NCI-H1436 (cell line): ENCODE data around the gene CLDN19.
"Not testable (repeated sequence)": the region's sequence is repeated elsewhere in the genome, so short reads cannot be mapped to it uniquely, and the experiment has no call there.

Experiments
- DNase-seq: peaks from one replicate; lab custom pipeline; 2025; lab: John Stamatoyannopoulos, UW

The CLDN19 gene

DNA sequence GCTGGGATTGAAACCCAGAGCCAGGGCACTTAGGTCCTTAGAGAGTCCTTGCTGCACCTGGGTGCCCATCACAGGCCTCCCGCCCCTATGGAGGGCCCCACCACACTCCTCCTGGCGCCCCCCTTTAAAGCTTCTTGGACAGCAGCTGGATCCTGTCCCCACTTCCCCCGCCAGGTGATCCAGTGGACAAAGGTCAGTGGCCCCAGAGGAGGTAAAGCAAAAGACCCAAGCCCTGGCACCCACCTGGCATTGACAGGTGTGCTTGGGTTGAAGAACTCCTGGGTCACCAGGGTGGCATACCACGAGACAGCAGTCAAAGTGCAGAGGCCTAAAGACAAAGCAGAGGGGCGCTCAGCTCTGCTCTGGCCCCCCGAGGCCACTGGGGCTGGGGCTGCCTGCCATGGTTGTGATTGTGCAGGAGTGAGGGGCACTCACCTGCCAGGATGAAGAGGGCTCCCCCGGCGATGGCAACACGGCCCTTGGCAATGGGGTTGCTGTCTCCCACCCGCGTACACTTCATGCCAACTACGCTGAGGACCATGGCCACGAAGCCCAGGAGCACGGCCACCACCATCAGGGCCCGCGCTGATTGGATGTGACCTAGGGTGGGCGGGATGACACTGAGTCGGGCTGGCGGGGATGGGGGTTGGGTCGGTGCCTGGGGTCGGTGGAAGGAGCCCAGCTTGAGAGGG is 1.9 kb downstream of the CLDN19 start:
- DNase-seq = no peak

DNA sequence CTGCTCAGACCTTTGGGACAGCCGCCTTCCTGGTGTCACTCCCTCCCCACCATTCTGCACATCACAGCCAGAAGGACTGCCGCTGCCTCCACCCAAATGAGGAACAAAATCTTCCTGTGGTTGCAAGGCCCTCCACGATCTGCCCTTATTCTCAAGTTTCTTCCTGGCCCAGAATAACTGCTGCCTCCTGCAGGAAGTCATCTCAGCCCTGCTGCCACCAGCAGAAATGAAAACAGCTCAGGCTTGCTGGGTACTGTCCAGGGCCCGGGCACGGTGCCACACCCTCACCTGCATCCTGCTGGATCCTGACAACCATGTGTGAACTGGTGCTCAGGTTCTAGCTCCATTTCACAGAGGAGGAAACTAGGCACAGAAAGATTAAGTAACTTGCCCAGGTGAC is 2.8 kb downstream of the CLDN19 start:
- no peak for DNase-seq

DNA sequence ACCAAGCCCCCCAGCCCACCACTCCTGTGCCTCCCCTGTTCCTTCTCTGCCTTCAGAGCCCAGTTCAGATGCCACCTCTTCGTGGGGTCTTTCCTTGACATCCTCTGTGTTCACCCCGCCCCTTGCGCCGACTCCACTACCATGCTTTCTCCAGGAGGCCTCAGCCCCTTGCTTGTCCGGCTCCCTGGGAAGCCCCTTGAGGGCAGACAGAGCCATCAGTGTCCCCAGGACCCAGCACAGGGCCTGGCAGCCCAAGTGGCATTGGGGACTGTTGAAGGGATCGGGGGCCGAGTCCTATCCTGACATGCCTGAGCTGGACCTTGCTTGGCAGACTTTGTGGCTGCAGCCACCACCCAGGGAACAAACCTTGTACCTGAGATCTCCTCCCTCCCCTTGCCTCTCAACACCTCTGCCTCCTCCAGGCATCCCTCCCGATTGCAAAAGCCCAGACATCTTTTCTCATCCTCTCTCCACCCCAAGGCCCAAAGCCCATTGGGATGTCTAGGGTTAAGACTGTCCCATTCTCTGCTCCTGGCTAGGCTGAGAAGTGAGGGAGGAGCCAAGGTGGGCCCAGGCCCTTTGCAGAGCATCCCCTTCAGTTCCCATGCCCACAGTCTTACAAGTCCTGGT is 3.4 kb downstream of the CLDN19 start:
- no peak for DNase-seq

DNA sequence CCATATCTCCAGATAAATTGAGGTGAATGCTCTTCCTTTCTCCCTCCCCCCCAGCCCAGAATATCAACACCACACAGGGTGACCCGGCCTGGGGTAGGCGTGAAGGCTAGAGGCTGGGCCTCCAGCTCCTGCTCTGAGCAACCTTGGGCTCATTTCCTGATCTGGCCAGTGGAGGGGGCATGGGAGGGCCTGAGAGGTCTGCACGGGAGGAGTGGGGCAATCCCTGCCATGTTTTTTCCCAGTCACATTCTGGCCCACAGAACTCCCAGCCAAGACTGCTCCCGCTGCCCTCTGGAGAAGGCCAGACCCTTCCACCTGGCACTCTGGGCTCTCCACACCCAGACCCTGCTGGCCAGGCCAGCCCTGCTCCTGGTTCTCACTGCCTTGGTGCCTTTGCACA is 3.9 kb downstream of the CLDN19 start:
- DNase-seq = no peak

DNA sequence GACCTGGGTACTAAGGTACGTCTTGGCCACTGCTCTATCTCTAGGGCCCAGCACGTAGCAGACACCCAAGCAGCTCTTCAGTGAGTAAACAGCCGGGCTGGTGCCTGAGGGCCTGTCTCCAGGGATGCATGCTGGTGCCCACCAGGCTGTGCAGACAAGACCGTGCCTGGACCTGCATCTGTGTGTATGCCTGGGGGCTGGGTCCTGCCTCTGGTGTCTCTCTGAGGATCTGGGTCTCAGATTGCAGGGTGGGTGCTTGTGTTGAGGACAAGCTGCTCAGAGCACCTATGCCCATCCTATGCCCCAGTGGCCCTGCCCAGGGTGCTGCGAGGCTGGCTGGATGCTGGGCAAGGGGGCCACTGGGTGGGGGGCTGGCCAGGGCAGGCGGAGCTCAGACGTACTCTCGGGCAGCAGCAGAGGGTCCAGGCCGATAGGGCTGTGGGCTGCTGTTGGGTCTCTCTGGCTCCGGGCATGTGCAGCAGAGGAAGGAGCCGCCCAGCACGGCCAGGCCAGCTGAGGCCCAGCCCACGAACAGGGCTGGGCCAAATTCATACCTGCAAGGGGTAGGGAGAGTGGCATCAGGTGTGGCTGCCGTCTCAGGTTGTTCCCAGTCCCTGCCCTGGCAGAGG is 4.4 kb downstream of the CLDN19 start:
- DNase-seq = peak; percentile 9

DNA sequence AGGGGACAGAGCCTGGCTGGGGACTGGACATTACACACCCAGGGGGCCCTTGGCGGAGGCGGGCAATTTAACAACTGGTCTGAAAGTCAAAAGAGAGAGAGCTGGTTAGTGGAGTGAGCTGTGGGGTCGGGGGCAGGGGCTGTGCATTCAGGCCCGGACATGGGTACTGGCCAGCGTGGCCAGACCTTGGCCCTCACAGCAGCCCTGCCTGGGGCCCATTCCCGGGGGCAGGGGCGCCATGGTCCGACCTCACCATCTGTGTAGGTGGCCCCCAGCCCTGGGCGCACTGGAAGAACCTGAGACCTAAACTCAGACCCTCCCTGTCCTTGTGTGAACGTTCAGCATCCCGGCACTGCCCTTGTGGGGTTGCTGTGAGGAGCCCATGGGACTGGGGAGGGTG is 5.0 kb downstream of the CLDN19 start:
- DNase-seq = no peak

DNA sequence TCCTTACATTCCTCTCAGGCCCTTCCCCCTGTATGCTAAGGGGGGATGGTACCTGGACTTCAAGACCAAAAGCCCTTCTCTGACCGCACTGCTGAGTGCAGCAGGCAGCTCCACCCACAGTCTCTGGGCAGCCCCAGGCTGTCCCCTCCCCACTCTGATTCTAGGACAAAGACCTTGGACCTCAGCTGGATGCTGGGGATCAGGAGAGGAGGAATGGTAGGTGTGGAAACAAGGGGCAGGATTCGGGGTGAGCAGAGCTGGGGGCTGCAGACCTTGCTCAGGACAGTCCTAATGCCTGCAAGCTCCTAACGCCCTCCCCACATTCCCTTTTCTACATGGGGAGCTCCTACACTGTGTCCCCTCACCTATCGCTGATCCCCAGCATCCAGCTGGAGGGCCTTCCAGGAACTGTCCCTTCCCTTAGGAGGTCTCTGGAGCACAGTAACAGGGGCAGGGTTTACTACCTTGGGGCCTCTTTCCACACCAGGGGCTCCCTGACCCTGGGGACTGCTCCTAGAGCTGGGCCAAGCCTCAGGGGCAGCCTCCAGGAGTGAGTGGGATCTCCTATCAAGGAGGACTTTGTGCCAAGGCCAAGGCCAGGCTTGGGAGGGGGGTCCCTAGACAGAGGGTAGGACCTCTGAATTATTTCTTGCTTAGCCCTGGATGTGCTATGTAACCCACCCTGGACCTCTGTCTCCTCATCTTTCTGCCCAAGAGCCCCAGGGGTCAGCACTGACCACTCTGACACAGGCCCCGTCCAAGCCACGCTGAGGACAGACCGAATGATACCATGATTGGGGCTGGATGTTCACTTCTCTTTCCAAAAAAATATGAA is 5.6 kb downstream of the CLDN19 start:
- no peak for DNase-seq

DNA sequence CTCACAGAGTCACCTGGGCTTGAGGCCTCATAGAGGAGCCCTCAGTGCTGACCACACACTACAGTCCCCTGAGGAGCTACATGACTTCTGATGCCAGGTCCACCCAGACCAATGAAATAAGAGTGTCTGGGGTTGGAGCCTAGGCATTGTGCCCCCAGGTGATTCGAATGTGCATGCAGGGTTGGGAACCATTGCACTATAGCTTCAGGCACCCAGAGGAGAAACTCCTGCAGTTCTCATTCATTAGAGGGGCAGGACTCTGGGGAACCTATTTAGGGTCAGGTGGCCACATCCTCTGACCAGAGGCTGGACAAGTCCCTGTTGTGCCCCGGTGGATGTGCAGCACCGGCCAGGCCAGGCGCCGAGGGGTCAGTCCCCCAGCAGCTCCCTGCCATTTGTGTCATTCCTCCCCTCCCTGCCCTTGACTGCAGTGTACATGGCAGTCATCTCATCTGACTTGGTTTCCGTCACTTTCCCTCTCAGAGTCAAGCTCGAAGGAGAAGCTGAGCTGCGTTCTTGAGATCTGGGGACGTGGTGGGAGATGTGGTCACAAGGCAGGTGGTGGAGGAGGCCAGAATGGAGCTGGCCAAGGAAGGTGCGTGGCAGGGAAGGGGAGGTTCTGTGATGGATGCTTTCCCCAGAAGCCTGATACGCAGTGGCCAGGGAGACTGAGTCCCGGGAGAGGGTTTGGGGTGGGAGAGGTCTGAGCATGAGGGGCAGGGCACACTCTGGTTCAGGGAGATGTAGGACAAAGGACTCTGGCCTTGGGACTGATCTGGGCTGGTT is 6.4 kb downstream of the CLDN19 start:
- no peak for DNase-seq

DNA sequence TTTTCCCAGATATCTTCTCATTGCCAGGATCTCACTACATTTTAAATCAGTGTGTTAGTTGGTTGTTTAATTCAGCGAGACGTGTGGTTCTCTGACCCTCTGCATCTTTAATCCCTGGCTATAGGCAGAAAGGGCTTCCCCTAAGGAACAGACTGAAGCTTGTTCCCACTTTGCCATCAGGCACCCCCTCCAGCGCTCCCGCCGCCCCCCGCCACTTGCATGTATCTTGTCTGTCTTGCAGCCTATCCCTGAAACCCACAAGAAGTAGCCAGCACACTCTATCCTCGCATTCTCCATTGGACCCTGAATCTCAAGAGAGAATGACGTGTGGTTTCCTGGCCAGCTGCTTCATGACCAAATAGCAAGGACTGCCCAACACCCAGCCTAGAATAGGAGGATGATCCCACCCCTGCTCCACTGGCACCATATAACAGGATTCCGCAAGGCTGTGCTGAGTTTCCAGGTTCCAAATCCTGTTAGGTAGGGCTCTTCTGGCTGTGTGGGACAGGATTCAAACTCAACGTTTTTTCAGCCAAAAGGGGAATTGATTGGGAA is 7.8 kb downstream of the CLDN19 start:
- no peak for DNase-seq

DNA sequence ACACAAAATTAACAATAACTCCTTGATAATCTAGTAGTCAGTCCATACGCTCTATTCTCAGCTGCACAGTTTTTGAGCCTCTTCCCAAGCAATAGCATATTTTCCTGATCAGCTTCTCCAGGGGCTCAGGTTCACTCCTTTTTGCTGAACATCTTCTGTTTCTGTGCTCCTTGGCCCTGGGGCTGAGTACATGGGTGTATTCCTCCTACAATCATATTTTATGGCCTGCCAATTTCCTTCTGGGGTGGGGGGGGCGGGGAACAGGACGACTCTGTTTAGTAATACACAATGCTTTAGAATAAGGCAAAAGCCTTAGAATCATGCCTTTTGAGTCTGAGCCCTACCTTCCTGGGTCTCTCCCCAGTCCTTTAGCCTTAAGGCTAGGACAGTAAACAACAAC is 8.5 kb downstream of the CLDN19 start:
- DNase-seq = no peak

DNA sequence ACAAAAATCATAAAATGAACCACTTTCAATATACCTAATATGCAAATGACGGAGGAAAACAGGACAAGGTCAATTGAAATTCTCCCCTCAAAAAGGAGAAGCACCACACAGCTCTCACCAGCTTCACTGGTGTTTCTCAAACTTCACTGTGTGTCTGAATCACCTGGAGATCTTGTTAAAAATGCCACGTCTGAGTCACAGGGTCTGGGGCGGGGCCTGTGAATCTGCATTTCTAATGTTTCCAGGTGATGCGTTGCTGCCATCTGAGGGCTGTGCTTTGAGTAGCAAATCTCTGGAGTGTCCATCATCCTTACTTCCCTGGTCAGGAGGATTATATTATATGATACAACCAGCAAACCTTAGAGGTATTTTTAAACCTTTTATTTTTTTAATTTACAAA is 9.0 kb downstream of the CLDN19 start:
- no peak for DNase-seq

DNA sequence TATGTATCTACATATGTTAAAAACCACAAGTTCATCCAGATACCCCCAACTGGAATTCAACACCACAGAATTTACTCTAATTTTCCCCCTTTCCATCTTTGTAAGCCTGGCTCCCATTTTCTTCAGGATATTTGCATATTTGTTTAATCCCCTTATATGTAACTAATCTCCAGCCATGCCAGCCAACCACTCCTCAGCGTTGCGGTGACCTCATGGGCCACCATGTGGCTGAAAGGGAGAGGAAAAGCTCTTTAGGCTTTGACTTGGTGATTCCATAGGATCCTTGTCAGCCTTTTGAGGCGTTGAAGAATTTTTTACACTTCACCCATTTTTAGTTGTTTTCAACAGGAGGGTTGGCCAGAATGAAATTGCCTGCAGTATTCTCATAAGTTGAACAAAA is 10.0 kb downstream of the CLDN19 start:
- DNase-seq = no peak

DNA sequence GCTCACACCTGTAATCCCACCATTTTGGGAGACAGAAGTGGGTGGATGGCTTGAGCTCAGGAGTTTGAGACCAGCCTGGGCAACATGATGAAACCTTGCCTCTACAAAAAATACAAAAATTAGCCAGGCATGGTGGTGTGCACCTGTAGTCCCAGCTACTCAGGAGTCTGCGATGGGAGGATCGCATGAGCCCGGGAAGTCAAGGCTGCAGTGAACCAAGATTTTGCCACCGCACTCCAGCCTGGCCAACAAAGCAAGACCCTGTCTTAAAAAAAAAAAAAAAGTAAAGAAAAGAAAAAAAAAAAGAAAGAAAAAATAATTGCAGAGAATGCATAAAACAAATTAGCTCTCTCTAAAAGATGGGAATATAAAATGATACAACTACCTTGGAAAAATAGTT is 14.2 kb downstream of the CLDN19 start:
- not testable (repeated sequence) for DNase-seq

DNA sequence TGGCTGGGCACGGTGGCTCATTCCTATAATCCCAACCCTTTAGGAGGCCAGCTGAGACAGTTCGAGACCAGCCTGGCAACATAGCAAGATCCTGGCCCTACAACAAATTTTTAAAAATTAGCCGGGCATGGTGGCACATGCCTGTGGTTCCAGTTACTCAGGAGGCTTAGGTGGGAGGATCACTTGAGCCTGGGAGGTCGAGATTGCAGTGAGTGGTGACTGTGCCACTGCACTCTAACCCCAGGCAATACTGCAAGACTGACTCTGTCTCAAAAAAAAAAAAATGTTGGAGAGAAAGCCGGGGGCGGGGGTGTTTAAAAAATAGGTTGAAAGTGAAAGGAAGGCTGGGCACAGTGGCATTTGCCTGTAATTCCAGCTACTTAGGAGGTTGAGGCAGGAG is 16.5 kb downstream of the CLDN19 start:
- no peak for DNase-seq

DNA sequence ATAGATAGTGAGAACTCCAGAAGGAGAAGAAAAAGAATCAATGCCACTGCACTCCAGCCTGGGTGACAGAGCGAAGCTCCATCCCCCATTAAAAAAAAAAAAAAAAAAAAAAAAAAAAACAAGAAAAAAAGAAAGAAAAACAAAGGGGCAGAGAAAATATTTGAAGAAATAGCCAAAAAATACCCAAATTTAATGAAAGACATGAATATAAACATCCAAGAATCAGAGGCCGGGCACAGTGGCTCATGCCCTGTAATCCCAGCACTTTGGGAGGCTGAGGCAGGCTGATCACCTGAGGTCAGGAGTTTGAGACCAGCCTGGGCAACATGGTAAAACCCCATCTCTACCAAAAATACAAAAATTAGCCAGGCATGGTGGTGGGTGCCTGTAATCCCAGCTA is 17.6 kb downstream of the CLDN19 start:
- not testable (repeated sequence) for DNase-seq

DNA sequence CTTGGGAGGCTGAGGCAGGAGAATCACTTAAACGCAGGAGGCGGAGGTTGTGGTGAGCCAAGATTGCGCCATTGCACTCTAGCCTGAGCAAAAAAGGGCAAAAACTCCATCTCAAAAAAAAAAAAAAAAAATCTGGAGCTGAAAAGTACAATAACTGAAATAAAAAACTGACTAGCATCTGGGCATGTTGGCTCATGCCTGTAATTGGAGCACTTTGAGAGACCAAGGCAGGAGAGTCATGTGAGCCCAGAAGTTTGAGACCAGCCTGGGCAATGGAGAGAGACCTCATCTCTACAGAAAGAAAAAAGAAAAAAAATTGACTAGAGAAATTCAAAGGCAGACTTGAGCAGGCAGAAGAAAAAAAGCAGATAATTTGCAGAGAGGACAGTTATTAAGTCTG is 18.1 kb downstream of the CLDN19 start:
- DNase-seq = no peak

DNA sequence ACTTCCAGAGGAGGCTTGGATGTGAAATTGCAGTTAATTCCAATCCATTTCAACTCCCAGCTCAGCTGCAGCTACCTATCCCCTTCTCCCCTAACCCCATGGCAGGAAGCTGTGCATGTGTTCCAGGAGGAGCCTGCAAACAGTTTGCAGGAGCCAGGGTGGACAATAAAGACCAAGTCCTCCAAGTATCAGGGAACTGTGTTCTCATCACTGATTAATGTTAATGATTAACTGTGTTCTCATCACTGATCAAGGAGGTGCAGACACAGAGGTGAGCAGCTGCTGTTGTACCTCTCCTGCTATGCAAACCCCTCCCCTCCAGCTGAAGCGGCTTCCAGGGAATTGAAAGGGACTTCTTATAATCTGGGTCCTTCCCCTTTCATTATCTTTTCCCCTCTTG is 19.2 kb downstream of the CLDN19 start:
- no peak for DNase-seq

DNA sequence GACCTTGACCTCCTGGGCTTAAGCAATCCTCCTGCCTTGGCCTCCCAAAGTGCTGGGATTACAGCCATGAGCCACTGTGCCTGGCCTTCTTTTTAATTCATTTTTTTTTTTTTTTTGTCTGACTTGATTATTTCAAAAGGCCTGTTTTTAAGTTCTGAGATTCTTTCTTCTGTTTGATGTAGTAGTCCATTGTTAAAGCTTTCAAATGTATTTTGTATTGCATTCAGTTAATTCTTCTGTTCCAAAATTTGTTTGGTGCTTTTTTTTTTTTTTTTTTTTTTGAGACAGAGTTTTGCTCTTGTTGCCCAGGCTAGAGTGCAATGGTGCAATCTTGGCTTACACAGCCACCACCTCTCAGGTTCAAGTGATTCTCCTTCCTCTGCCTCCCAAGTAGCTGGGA is 25.6 kb downstream of the CLDN19 start:
- DNase-seq = not testable (repeated sequence)

DNA sequence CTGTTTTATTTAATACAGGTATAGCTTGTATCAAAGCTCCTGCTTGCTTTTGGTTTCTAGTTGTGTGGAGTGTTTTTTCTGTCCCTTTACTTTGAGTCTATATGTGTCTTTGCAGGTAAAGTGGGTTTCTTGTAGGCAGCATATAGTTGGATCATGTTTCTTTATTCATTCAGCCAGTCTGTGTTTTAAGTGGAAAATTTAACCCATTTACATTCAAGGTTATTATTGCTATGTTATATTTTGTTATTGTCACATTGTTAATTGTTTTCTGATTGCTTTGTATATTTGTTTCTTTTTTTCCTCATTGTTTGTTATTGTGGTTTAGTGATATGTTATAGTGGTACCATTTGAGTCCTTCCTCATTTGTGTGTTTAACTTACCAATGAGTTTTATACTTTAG is 26.7 kb downstream of the CLDN19 start:
- no peak for DNase-seq

DNA sequence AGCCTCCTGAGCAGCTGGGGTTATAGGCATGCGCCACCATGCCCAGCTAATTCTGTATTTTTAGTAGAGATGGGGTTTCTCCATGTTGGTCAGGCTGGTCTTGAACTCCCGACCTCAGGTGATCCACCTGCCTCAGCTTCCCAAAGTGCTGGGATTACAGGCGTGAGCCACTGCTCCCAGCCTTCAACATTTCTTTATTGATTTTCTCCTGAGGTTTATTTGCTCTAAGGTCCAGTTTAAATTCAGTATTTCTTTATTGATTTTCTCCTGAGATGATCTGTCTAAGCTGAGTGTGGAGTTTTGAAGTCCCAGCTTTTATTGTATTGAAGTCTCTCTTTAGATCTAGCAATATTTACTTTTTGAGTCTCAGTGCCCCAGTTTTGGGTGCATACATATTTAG is 27.2 kb downstream of the CLDN19 start:
- DNase-seq = not testable (repeated sequence)

DNA sequence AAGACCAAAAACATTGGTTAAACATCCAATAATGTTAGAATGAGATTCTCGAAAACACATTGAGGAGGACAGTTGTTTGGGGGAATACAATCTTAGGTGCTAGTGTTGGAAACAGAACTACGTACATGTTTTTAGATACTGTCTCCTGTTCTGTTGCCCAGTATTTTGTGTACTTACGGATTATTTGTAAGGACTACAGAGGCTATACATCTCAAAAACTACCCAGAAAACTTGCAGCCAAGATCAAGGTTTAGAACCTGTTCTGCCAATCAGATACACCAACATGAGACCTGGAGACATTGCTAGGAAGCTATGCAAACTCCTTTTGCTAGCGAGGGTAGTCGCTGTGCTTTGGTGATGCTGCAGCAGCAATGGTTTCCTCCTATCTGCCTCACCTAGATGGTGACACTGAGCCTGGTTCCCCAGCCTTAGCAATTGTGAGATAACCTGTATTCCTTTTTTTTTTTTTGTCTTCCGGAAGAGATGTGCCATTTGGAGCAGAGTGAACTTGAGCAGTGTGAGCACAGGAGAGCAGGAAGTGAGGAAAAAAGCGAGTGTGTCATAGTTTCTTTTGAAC is 36.1 kb downstream of the CLDN19 start:
- no peak for DNase-seq
